ENCODE measurements around the gene CSNK1E. TPM values are rescaled to one million over a fixed set of nuclear protein-coding genes. Genes with fewer than 3 reads are reported as not detected.

CSNK1E gene
- total and polyA plus RNA-seq, 9 of the 15 experiments (the other 6 are each of a cell fraction or from before 2014, with no cell fraction given): 2.7 to 70.0 (median 41.3) TPM

DNA sequence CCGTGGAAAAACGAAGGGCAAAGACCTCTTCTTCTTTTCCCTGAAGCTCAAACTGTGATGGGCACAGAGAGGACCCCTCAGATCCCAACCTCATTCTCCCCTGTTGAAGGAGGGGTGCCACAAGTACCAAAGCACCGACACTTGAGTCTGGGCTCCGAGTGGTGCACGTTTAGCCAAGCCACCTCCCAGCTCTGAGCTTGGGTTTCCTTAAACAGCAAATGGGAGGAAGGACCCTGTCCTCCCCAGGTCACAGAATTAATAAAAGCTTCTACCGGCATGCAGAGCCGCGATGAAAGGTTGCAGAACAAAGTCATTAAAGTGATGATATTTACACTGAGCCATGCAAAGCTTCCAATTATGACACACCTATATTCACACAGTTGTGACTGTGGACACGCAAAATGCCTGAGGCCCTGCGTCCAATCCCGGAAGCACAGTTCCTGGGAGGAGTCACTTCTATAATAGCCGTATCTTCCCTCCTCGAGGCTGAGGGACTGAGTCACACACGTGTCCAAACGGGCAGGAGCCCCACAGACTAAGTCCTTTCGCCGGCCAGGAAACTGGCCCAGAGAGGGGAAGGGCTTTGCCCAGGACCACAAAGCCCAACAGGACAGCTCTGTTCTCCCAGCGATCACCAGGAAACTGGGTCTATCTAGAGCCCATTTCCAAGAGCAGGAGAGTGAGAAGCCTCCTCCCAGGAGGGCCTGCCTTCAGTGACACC, 922 bp upstream of the CSNK1E start (continued):
- TF ChIP-seq, protein P1, sequence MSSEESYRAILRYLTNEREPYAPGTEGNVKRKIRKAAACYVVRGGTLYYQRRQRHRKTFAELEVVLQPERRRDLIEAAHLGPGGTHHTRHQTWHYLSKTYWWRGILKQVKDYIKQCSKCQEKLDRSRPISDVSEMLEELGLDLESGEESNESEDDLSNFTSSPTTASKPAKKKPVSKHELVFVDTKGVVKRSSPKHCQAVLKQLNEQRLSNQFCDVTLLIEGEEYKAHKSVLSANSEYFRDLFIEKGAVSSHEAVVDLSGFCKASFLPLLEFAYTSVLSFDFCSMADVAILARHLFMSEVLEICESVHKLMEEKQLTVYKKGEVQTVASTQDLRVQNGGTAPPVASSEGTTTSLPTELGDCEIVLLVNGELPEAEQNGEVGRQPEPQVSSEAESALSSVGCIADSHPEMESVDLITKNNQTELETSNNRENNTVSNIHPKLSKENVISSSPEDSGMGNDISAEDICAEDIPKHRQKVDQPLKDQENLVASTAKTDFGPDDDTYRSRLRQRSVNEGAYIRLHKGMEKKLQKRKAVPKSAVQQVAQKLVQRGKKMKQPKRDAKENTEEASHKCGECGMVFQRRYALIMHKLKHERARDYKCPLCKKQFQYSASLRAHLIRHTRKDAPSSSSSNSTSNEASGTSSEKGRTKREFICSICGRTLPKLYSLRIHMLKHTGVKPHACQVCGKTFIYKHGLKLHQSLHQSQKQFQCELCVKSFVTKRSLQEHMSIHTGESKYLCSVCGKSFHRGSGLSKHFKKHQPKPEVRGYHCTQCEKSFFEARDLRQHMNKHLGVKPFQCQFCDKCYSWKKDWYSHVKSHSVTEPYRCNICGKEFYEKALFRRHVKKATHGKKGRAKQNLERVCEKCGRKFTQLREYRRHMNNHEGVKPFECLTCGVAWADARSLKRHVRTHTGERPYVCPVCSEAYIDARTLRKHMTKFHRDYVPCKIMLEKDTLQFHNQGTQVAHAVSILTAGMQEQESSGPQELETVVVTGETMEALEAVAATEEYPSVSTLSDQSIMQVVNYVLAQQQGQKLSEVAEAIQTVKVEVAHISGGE (CRISPR knock-in tag; IDR thresholded peaks at IDR 0.05): peak in 1 of 3 experiments; percentile 80; a peak in 2 of 6 replicates
- TF ChIP-seq ZKSCAN8 (CRISPR knock-in tag; IDR thresholded peaks at IDR 0.05): no peak
- TF ChIP-seq RAD51 (IDR thresholded peaks at IDR 0.05; ENCODE audit: borderline replicate concordance, low read depth): peak; percentile 19; the same call in 1 of the 2 replicates
- TF ChIP-seq SMARCB1 (IDR thresholded peaks at IDR 0.05; ENCODE audit: insufficient read length, low read depth): no peak
- TF ChIP-seq CHD1 (IDR thresholded peaks at IDR 0.05; ENCODE audit: low read length): no peak
- no peak for TF ChIP-seq NCOR1 (IDR thresholded peaks at IDR 0.05)
- TF ChIP-seq ZNF780A (CRISPR knock-in tag; IDR thresholded peaks at IDR 0.05): no peak
- TF ChIP-seq ZNF3 (CRISPR knock-in tag; IDR thresholded peaks at IDR 0.05): no peak
- no peak for TF ChIP-seq EWSR1 (IDR thresholded peaks at IDR 0.05; ENCODE audit: borderline replicate concordance, low read depth, partially characterized antibody)
- TF ChIP-seq YY1 (IDR thresholded peaks at IDR 0.05; ENCODE audit: borderline replicate concordance in 1 of 3, control insufficient read depth in 1 of 3, extremely low read depth in 1 of 3, insufficient read depth in 3 of 3, insufficient read length in 1 of 3, insufficient replicate concordance in 2 of 3, low read depth in 1 of 3, low read length in 2 of 3): peak in 1 of 3 experiments; percentile 20
- TF ChIP-seq MAFG (tag; conservative IDR thresholded peaks at IDR 0.05): no peak
- no peak for TF ChIP-seq ZBED1 (IDR thresholded peaks at IDR 0.05)
- TF ChIP-seq MIER1 (IDR thresholded peaks at IDR 0.05; ENCODE audit: low read depth): no peak
- TF ChIP-seq BDP1 (IDR thresholded peaks at IDR 0.05; ENCODE audit: insufficient read depth, insufficient read length): no peak
- TF ChIP-seq HNRNPH1 (optimal IDR thresholded peaks at IDR 0.05; ENCODE audit: low read depth, low read length): no peak
- no peak for TF ChIP-seq PML (IDR thresholded peaks at IDR 0.05; ENCODE audit: low read length)
- no peak; a peak in 1 of 4 replicates for TF ChIP-seq SRF (CRISPR knock-in tag; IDR thresholded peaks at IDR 0.05)
- no peak for TF ChIP-seq MXI1 (IDR thresholded peaks at IDR 0.05; ENCODE audit: low read depth, low read length)
- TF ChIP-seq PRPF4 (IDR thresholded peaks at IDR 0.05; ENCODE audit: insufficient read depth, low read depth, low read length, poor library complexity, severe bottlenecking): no peak
- TF ChIP-seq CBX5 (IDR thresholded peaks at IDR 0.05; ENCODE audit: borderline replicate concordance, low read depth): no peak
- TF ChIP-seq, protein P2, sequence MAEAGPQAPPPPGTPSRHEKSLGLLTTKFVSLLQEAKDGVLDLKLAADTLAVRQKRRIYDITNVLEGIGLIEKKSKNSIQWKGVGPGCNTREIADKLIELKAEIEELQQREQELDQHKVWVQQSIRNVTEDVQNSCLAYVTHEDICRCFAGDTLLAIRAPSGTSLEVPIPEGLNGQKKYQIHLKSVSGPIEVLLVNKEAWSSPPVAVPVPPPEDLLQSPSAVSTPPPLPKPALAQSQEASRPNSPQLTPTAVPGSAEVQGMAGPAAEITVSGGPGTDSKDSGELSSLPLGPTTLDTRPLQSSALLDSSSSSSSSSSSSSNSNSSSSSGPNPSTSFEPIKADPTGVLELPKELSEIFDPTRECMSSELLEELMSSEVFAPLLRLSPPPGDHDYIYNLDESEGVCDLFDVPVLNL (CRISPR knock-in tag; IDR thresholded peaks at IDR 0.05; ENCODE audit: low read depth): no peak
- TF ChIP-seq ZNF232 (CRISPR knock-in tag; IDR thresholded peaks at IDR 0.05): no peak
- TF ChIP-seq ZNF12 (CRISPR knock-in tag; IDR thresholded peaks at IDR 0.05): no peak
- TF ChIP-seq ZNF239 (CRISPR knock-in tag; IDR thresholded peaks at IDR 0.05): 0 out of 2 replicates have a peak, but pooled peaks have one; percentile 13
- no peak for TF ChIP-seq RFX7 (CRISPR knock-in tag; IDR thresholded peaks at IDR 0.05)
